Loucy (cell line): ENCODE results near the gene MBD5.

Source experiments
- H2AFZ ChIP-seq: fragments of 200-600 bp; sonication (generic); 2 replicates; pipeline ENCODE4 v1.6.0; 2016; ENCODE audit warnings: antibody characterized with exemption, mild to moderate bottlenecking, low read length, moderate library complexity
- H3F3A ChIP-seq: fragments of 200-600 bp; 2 replicates; pipeline ENCODE4 v1.6.0; 2016; ENCODE audit warnings: antibody characterized with exemption, low read depth, mild to moderate bottlenecking
- H3K27me3 ChIP-seq: fragments of 200-600 bp; sonication (generic); 2 replicates; pipeline ENCODE4 v1.6.1; 2014; ENCODE audit warnings: low read length, mild to moderate bottlenecking; ENCODE audit not compliant: insufficient read depth, poor library complexity, severe bottlenecking
- H3K36me3 ChIP-seq: fragments of 200-600 bp; sonication (generic); 2 replicates; pipeline ENCODE4 v1.6.1; 2016; ENCODE audit warnings: low read length; ENCODE audit not compliant: insufficient read depth
- H3K4me1 ChIP-seq: fragments of 200-600 bp; sonication (generic); 2 replicates; pipeline ENCODE4 v1.5.1; 2014; ENCODE audit warnings: low read length, mild to moderate bottlenecking; ENCODE audit not compliant: insufficient read depth, poor library complexity, severe bottlenecking
- H3K4me2 ChIP-seq: fragments of 200-600 bp; sonication (generic); 2 replicates; pipeline ENCODE4 v1.6.0; 2014; ENCODE audit warnings: antibody characterized with exemption, low read length, low read depth, mild to moderate bottlenecking; ENCODE audit not compliant: poor library complexity, severe bottlenecking
- H3K4me3 ChIP-seq: fragments of 200-600 bp; sonication (generic); 2 replicates; pipeline ENCODE4 v1.5.1; 2014; ENCODE audit warnings: low read length, mild to moderate bottlenecking, mixed read lengths; ENCODE audit not compliant: poor library complexity, severe bottlenecking
- H3K79me2 ChIP-seq: fragments of 200-600 bp; sonication (generic); 2 replicates; pipeline ENCODE4 v1.6.1; 2014; ENCODE audit warnings: low read length; ENCODE audit not compliant: insufficient read depth
- H3K9ac ChIP-seq: fragments of 200-600 bp; sonication (generic); 2 replicates; pipeline ENCODE4 v1.6.0; 2014; ENCODE audit warnings: mild to moderate bottlenecking, low read depth, low read length, moderate library complexity; ENCODE audit not compliant: poor library complexity, severe bottlenecking
- H3K9me2 ChIP-seq: fragments of 200-600 bp; sonication (generic); replicated peaks from 2 replicates; pipeline ENCODE4 v1.6.1; 2016; ENCODE audit warnings: low read depth, low read length, mixed read lengths
- H3K9me3 ChIP-seq: fragments of 200-600 bp; sonication (generic); 2 replicates; pipeline ENCODE4 v1.6.1; 2014; ENCODE audit warnings: mild to moderate bottlenecking, antibody characterized with exemption, low read length, low read depth; ENCODE audit not compliant: insufficient read depth
- H4K20me1 ChIP-seq: fragments of 200-600 bp; sonication (generic); 2 replicates; pipeline ENCODE4 v1.6.0; 2014; ENCODE audit warnings: antibody characterized with exemption, low read length, mild to moderate bottlenecking; ENCODE audit not compliant: insufficient read depth, poor library complexity, severe bottlenecking
- EZH2phosphoT487 ChIP-seq: fragments of 200-600 bp; IDR thresholded peaks from 2 replicates; pipeline ENCODE4 v1.6.1; 2018; ENCODE audit warnings: antibody characterized with exemption, mild to moderate bottlenecking, moderate library complexity, borderline replicate concordance
- TF ChIP-seq, protein P1 (sequence below): fragments of 200-600 bp; sonication (generic); conservative IDR thresholded peaks from 2 replicates; pipeline ENCODE4 v1.5.1; 2014; ENCODE audit warnings: mild to moderate bottlenecking, antibody characterized with exemption, low read length

The MBD5 gene

DNA sequence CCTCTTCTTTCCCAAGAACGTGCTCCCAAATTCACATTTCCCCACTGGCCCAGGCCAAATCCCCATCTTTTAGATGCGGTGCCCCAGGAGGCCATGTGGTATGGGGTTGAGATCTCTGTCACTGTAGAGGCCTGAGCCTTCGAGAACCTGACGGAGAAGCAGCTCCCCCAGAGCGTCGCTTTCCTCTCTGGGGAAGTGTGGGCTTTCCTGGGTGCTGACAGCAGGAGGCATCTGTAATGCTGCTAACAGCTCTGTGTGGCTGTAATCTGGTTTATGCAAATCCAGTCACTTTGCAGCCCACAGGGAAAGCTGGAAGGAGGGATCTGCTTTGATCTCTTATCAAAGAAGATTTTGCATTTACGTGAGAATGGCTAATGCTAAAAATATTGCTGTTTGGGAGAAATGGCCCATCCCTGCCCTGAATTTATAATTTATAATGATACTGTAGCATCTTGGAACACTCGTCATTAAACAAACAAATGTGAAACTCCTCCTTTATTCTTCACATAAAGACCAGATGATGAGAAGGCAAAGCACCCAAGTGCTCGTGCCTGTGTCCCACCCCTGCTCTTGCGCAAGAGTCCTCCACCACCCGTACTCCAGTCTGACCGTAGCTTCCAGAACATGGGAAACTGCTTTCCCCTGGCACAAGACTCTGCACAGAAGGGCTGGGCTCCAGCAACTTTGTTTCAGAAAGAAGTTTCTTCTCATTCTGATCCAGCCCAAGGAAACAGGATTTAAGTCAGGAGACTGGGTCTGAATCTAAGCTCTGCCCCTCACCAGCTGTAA, 513.7 kb downstream of the MBD5 start:
- H2AFZ ChIP-seq, result no peak overlapping the region

DNA sequence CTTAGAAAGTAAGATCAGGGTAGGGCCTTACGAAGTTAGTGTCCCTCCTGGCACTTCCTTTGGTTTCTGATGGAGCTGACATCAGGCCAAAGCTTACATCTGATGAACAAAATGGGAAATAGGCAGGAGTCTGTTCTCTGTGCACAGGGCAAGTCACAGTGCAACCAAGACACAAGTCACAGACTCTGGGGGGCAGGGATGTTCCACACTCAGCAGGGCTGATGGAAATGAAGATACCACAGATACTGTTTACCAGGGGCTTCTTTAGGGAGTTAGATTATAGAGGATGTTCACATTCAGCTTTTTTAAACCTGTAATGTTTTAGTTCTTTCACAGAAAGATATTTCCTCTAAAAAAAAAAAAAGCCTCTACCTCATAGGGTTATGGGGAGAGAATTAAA, 517.5 kb downstream of the MBD5 start:
- H4K20me1 ChIP-seq, result no peaks in the 10 kb centered on the region
- H3K4me2 ChIP-seq, result no peak overlapping the region
- H3F3A ChIP-seq, result no peaks in the 10 kb centered on the region
- H3K27me3 ChIP-seq, result no peaks in the 10 kb centered on the region
- H2AFZ ChIP-seq, result no peak overlapping the region
- no peaks in the 10 kb centered on the region for H3K36me3 ChIP-seq
- peaks cover 13% of the 10 kb centered on the region for H3K4me1 ChIP-seq
- H3K9me2 ChIP-seq, result no peaks in the 10 kb centered on the region
- H3K4me3 ChIP-seq, result no peak overlapping the region
- TF ChIP-seq, protein P1, sequence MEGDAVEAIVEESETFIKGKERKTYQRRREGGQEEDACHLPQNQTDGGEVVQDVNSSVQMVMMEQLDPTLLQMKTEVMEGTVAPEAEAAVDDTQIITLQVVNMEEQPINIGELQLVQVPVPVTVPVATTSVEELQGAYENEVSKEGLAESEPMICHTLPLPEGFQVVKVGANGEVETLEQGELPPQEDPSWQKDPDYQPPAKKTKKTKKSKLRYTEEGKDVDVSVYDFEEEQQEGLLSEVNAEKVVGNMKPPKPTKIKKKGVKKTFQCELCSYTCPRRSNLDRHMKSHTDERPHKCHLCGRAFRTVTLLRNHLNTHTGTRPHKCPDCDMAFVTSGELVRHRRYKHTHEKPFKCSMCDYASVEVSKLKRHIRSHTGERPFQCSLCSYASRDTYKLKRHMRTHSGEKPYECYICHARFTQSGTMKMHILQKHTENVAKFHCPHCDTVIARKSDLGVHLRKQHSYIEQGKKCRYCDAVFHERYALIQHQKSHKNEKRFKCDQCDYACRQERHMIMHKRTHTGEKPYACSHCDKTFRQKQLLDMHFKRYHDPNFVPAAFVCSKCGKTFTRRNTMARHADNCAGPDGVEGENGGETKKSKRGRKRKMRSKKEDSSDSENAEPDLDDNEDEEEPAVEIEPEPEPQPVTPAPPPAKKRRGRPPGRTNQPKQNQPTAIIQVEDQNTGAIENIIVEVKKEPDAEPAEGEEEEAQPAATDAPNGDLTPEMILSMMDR, result peak; percentile 20; the same call in 1 of the 2 replicates
- no peak for TF ChIP-seq EZH2phosphoT487
- no peaks in the 10 kb centered on the region for H3K9me3 ChIP-seq
- no peaks in the 10 kb centered on the region for H3K79me2 ChIP-seq
- no peak overlapping the region for H3K9ac ChIP-seq

More for the DNA sequence above, 513.7 kb downstream of the MBD5 start:
- H3K4me2 ChIP-seq, result no peak overlapping the region
- no peak for TF ChIP-seq EZH2phosphoT487
- TF ChIP-seq, protein P1, result no peak
- no peaks in the 10 kb centered on the region for H4K20me1 ChIP-seq
- no peak overlapping the region for H3K9ac ChIP-seq
- no peaks in the 10 kb centered on the region for H3F3A ChIP-seq
- H3K4me1 ChIP-seq, result no peaks in the 10 kb centered on the region
- no peaks in the 10 kb centered on the region for H3K9me3 ChIP-seq
- no peaks in the 10 kb centered on the region for H3K36me3 ChIP-seq
- H3K9me2 ChIP-seq, result no peaks in the 10 kb centered on the region
- H3K4me3 ChIP-seq, result no peak overlapping the region
- H3K27me3 ChIP-seq, result no peaks in the 10 kb centered on the region
- no peaks in the 10 kb centered on the region for H3K79me2 ChIP-seq

DNA sequence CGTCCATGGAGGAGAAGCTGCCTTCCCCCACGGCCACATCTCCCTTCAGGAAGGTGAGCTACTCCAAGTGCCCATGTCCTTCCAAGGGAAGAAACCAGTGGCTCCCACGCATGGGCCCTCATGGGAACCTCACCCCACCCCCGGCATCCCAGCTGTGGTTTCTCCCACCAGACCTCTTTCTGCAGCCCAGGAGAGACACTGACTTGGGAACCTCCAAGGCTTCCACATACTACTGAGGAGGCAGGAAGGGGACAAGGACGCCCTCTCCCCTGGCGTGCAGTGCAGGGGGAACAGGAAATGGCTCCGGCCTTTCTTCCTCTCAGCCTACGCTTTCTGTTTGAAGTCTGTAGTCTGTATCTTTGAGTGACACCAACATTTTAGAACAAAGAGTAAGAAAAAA, 519.1 kb downstream of the MBD5 start:
- Histone ChIP-seq H3K9me3 (no peaks in the 10 kb centered on the region), H3K79me2 (no peaks in the 10 kb centered on the region)

More for the DNA sequence above, 519.1 kb downstream of the MBD5 start:
- Histone ChIP-seq H3K4me1 (peaks cover 27% of the 10 kb centered on the region), H3F3A (no peaks in the 10 kb centered on the region), H3K4me2 (no peak overlapping the region), H3K9me2 (no peaks in the 10 kb centered on the region), H3K36me3 (no peaks in the 10 kb centered on the region), H3K4me3 (no peak overlapping the region), H3K9ac (no peak overlapping the region), H3K27me3 (no peaks in the 10 kb centered on the region), H4K20me1 (no peaks in the 10 kb centered on the region), H2AFZ (no peak overlapping the region)
- TF ChIP-seq EZH2phosphoT487, result no peak
- TF ChIP-seq, protein P1, result no peak
